Measurements from ENCODE around the gene PCDHB15.

The PCDHB15 gene

GRCh38 chr5:141258948-141259347 lies 13.8 kb downstream of the PCDHB15 start:
- TF ChIP-seq POLR2AphosphoS5 (IDR thresholded peaks at IDR 0.05; ENCODE audit: low read depth, low read length) (no peak), POLR2A (IDR thresholded peaks at IDR 0.05; ENCODE audit: low read depth, low read length) (no peak), SPI1 (IDR thresholded peaks at IDR 0.05; ENCODE audit: low read depth, low read length) (no peak), PAX5 (IDR thresholded peaks at IDR 0.05; ENCODE audit: insufficient read depth, low read length, severe bottlenecking) (no peak), TAF1 (IDR thresholded peaks at IDR 0.05; ENCODE audit: low read depth, low read length) (no peak), POU2F2 (IDR thresholded peaks at IDR 0.05; ENCODE audit: low read depth, low read length) (no peak)
- DNase-seq (ENCODE audit: insufficient read length, low spot score) = no peak

GRCh38 chr5:141260458-141261237 lies 15.5 kb downstream of the PCDHB15 start:
- FAIRE-seq = no peak
- DNase-seq (ENCODE audit: insufficient read length, low spot score) = no peak
- no peak for TF ChIP-seq POLR2A (IDR thresholded peaks at IDR 0.05; ENCODE audit: low read depth, low read length)
- no peak for TF ChIP-seq TAF1 (IDR thresholded peaks at IDR 0.05; ENCODE audit: low read depth, low read length)
- no peak for TF ChIP-seq SPI1 (IDR thresholded peaks at IDR 0.05; ENCODE audit: low read depth, low read length)
- no peak for TF ChIP-seq POLR2AphosphoS5 (IDR thresholded peaks at IDR 0.05; ENCODE audit: low read depth, low read length)
- no peak for TF ChIP-seq PAX5 (IDR thresholded peaks at IDR 0.05; ENCODE audit: insufficient read depth, low read length, severe bottlenecking)
- no peak for TF ChIP-seq POU2F2 (IDR thresholded peaks at IDR 0.05; ENCODE audit: low read depth, low read length)

More at GRCh38 chr5:141258948-141259347, 13.8 kb downstream of the PCDHB15 start:
- no peak for FAIRE-seq

GRCh38 chr5:141261238-141261546 lies 16.0 kb downstream of the PCDHB15 start:
- TF ChIP-seq POLR2A (IDR thresholded peaks at IDR 0.05; ENCODE audit: low read depth, low read length) (no peak), SPI1 (IDR thresholded peaks at IDR 0.05; ENCODE audit: low read depth, low read length) (no peak), POU2F2 (IDR thresholded peaks at IDR 0.05; ENCODE audit: low read depth, low read length) (no peak), POLR2AphosphoS5 (IDR thresholded peaks at IDR 0.05; ENCODE audit: low read depth, low read length) (no peak), TAF1 (IDR thresholded peaks at IDR 0.05; ENCODE audit: low read depth, low read length) (no peak), PAX5 (IDR thresholded peaks at IDR 0.05; ENCODE audit: insufficient read depth, low read length, severe bottlenecking) (no peak)
- DNase-seq (ENCODE audit: insufficient read length, low spot score) = no peak
- no peak for FAIRE-seq

- DNase-seq (ENCODE audit: insufficient read length, low spot score) (no peak), FAIRE-seq (no peak)
- TF ChIP-seq SPI1 (IDR thresholded peaks at IDR 0.05; ENCODE audit: low read depth, low read length) (no peak), PAX5 (IDR thresholded peaks at IDR 0.05; ENCODE audit: insufficient read depth, low read length, severe bottlenecking) (no peak), POLR2A (IDR thresholded peaks at IDR 0.05; ENCODE audit: low read depth, low read length) (no peak), POLR2AphosphoS5 (IDR thresholded peaks at IDR 0.05; ENCODE audit: low read depth, low read length) (no peak)
Observed at GRCh38 chr5:141269195-141269594, 24.0 kb downstream of the PCDHB15 start.

- TF ChIP-seq POLR2A (IDR thresholded peaks at IDR 0.05; ENCODE audit: low read depth, low read length) = no peak
- no peak for TF ChIP-seq POLR2AphosphoS5 (IDR thresholded peaks at IDR 0.05; ENCODE audit: low read depth, low read length)
- TF ChIP-seq TAF1 (IDR thresholded peaks at IDR 0.05; ENCODE audit: low read depth, low read length) = no peak
- no peak for TF ChIP-seq SPI1 (IDR thresholded peaks at IDR 0.05; ENCODE audit: low read depth, low read length)
- no peak for TF ChIP-seq POU2F2 (IDR thresholded peaks at IDR 0.05; ENCODE audit: low read depth, low read length)
- no peak for TF ChIP-seq PAX5 (IDR thresholded peaks at IDR 0.05; ENCODE audit: insufficient read depth, low read length, severe bottlenecking)
- no peak for FAIRE-seq
- DNase-seq (ENCODE audit: insufficient read length, low spot score) = no peak
Observed at GRCh38 chr5:141272906-141273305, 27.7 kb downstream of the PCDHB15 start.

- DNase-seq (ENCODE audit: insufficient read length, low spot score) (no peak), FAIRE-seq (no peak)
- TF ChIP-seq POU2F2 (IDR thresholded peaks at IDR 0.05; ENCODE audit: low read depth, low read length) = no peak
- no peak for TF ChIP-seq PAX5 (IDR thresholded peaks at IDR 0.05; ENCODE audit: insufficient read depth, low read length, severe bottlenecking)
- TF ChIP-seq TAF1 (IDR thresholded peaks at IDR 0.05; ENCODE audit: low read depth, low read length) = no peak
- no peak for TF ChIP-seq POLR2A (IDR thresholded peaks at IDR 0.05; ENCODE audit: low read depth, low read length)
- no peak for TF ChIP-seq SPI1 (IDR thresholded peaks at IDR 0.05; ENCODE audit: low read depth, low read length)
- no peak for TF ChIP-seq POLR2AphosphoS5 (IDR thresholded peaks at IDR 0.05; ENCODE audit: low read depth, low read length)
Observed at GRCh38 chr5:141298376-141298775, 53.2 kb downstream of the PCDHB15 start.
